Measurements from ENCODE around the gene WNT4. TPM values are rescaled to one million over a fixed set of nuclear protein-coding genes. Genes with fewer than 3 reads are reported as not detected.

Gene WNT4
- total RNA-seq, 1 donor from 2014 or later, result not detected

GRCh38 chr1:22154626-22155025 is 11.7 kb upstream of the WNT4 start:
- H3K9me3 Mint-ChIP-seq, result no peaks in the 10 kb centered on the region
- Histone ChIP-seq H4K20me1 (ENCODE audit: low read depth) (peaks cover 23% of the 10 kb centered on the region), H3K36me3 (no peaks in the 10 kb centered on the region), H2AFZ (replicated peaks) (no peak overlapping the region), H3K9ac (no peak overlapping the region), H3K79me2 (ENCODE audit: low read depth) (no peaks in the 10 kb centered on the region), H3K4me3 (no peak overlapping the region), H3F3A (ENCODE audit: low read depth) (no peaks in the 10 kb centered on the region), H3K27me3 (peaks cover 29% of the 10 kb centered on the region), H3K27ac (no peak overlapping the region), H3K4me1 (no peaks in the 10 kb centered on the region), H3K4me2 (no peak overlapping the region), H3K9me3 (ENCODE audit: low read depth) (no peaks in the 10 kb centered on the region)
- TF ChIP-seq CTCF (IDR thresholded peaks at IDR 0.05), result no peak
- no peak for TF ChIP-seq EZH2phosphoT487 (IDR thresholded peaks at IDR 0.05)
- no peak for TF ChIP-seq EZH2 (IDR thresholded peaks at IDR 0.05)
- H3K4me3 Mint-ChIP-seq, result no peak overlapping the region
- no peak for DNase-seq (ENCODE audit: low spot score)
- no peaks in the 10 kb centered on the region for H3K36me3 Mint-ChIP-seq
- H3K4me1 Mint-ChIP-seq, result peaks cover 49% of the 10 kb centered on the region
- peaks cover 12% of the 10 kb centered on the region for H3K27me3 Mint-ChIP-seq (ENCODE audit: insufficient read depth, low read depth)
- H3K27ac Mint-ChIP-seq, result peak overlapping the region; percentile 50

GRCh38 chr1:22153660-22154437 is 11.0 kb upstream of the WNT4 start:
- no peak for TF ChIP-seq EZH2phosphoT487 (IDR thresholded peaks at IDR 0.05)
- TF ChIP-seq EZH2 (IDR thresholded peaks at IDR 0.05), result no peak
- no peak for TF ChIP-seq CTCF (IDR thresholded peaks at IDR 0.05)
- H3K4me3 Mint-ChIP-seq, result peak overlapping the region; percentile 39
- no peaks in the 10 kb centered on the region for H3K36me3 ChIP-seq
- H3K27me3 Mint-ChIP-seq (ENCODE audit: insufficient read depth, low read depth), result peaks cover 20% of the 10 kb centered on the region
- peaks cover 3% of the 10 kb centered on the region for H3K9me3 Mint-ChIP-seq
- H3K27me3 ChIP-seq, result peaks cover 33% of the 10 kb centered on the region
- no peaks in the 10 kb centered on the region for H3K79me2 ChIP-seq (ENCODE audit: low read depth)
- no peak overlapping the region for H2AFZ ChIP-seq (replicated peaks)
- H3K9ac ChIP-seq, result no peak overlapping the region
- no peak overlapping the region for H3K27ac ChIP-seq
- H4K20me1 ChIP-seq (ENCODE audit: low read depth), result peaks cover 23% of the 10 kb centered on the region
- no peaks in the 10 kb centered on the region for H3K9me3 ChIP-seq (ENCODE audit: low read depth)
- H3K4me1 ChIP-seq, result no peaks in the 10 kb centered on the region
- H3K4me2 ChIP-seq, result no peak overlapping the region
- peaks cover 46% of the 10 kb centered on the region for H3K4me1 Mint-ChIP-seq
- no peak overlapping the region for H3K27ac Mint-ChIP-seq
- H3K36me3 Mint-ChIP-seq, result peaks cover 4% of the 10 kb centered on the region
- H3F3A ChIP-seq (ENCODE audit: low read depth), result no peaks in the 10 kb centered on the region
- no peak overlapping the region for H3K4me3 ChIP-seq
- DNase-seq (ENCODE audit: low spot score), result no peak

GRCh38 chr1:22150923-22151322 is 8.0 kb upstream of the WNT4 start:
- Mint-ChIP-seq H3K4me3 (no peak overlapping the region), H3K9me3 (peaks cover 3% of the 10 kb centered on the region), H3K27me3 (ENCODE audit: insufficient read depth, low read depth) (peaks cover 19% of the 10 kb centered on the region), H3K4me1 (peaks cover 41% of the 10 kb centered on the region), H3K27ac (no peak overlapping the region), H3K36me3 (peaks cover 5% of the 10 kb centered on the region)
- no peak overlapping the region for H3K4me2 ChIP-seq
- H3K36me3 ChIP-seq, result no peaks in the 10 kb centered on the region
- no peak overlapping the region for H3K27ac ChIP-seq
- H2AFZ ChIP-seq (replicated peaks), result no peak overlapping the region
- DNase-seq (ENCODE audit: low spot score), result no peak
- no peak overlapping the region for H3K4me3 ChIP-seq
- peaks cover 56% of the 10 kb centered on the region for H3K27me3 ChIP-seq
- H3K9ac ChIP-seq, result no peak overlapping the region
- no peaks in the 10 kb centered on the region for H3K9me3 ChIP-seq (ENCODE audit: low read depth)
- H3K4me1 ChIP-seq, result no peaks in the 10 kb centered on the region
- H3F3A ChIP-seq (ENCODE audit: low read depth), result no peaks in the 10 kb centered on the region
- TF ChIP-seq CTCF (IDR thresholded peaks at IDR 0.05), result no peak
- no peak for TF ChIP-seq EZH2phosphoT487 (IDR thresholded peaks at IDR 0.05)
- no peak for TF ChIP-seq EZH2 (IDR thresholded peaks at IDR 0.05)
- peaks cover 32% of the 10 kb centered on the region for H4K20me1 ChIP-seq (ENCODE audit: low read depth)
- H3K79me2 ChIP-seq (ENCODE audit: low read depth), result no peaks in the 10 kb centered on the region

Data from neural progenitor cell (in vitro differentiated cells).